NCI-H1417 (cell line): ENCODE data around the gene S100A10.

Experiments
- DNase-seq, 3 experiments: peaks; one replicate each; lab custom pipeline; 2025; lab: John Stamatoyannopoulos, UW

The S100A10 gene

DNA sequence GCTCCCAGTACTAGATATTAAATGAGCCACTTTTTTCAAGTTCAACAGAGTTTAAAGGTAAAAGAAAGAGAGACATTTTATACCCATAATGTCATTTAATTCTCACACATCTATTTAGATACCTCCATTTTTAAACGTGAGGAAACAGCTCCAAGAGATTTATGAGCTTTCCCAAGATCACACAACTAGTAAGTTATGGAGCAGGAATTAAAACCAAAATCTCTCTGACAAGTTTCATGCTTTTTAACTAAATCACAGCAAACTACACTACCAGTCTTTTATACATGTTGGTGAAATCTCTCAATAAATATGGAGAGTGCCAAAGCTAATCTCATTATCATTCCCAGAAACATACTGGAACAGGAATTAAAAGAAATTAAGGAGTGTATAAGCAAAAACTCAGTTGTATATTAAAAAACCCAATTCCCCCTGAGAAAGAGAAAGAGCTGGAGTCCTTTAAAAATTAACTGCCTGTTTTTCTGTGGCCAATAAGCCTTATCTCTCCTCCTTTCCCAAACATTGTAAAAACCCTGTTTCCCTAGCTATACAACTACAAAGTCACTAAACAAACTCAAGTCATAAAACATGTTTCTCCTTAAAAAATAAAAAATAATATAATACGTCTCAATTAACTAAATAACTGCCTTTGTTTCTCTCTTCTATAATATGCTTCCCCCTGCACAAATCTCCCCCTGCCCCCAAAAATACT lies 57.6 kb downstream of the S100A10 start:
- DNase-seq = no peak

DNA sequence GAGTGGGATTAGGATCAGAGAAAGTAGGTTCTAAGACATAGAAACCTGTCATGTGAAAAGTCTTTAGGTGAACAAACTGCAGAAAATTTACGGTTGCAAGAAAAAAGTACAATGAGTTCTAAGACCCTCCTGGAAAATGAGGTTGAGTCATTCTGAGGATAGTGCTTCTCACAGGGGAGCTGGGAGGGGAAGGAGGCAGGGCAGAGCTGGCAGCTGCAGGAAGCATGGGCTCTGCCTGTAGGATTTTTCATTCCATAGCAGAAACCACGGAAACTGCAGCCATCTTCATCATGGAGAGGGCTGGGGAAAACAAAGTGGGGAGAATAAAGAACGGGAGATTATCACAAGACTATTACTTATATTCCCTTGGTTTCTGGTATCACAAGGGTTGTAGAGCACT lies 58.5 kb downstream of the S100A10 start:
- no peak for DNase-seq

DNA sequence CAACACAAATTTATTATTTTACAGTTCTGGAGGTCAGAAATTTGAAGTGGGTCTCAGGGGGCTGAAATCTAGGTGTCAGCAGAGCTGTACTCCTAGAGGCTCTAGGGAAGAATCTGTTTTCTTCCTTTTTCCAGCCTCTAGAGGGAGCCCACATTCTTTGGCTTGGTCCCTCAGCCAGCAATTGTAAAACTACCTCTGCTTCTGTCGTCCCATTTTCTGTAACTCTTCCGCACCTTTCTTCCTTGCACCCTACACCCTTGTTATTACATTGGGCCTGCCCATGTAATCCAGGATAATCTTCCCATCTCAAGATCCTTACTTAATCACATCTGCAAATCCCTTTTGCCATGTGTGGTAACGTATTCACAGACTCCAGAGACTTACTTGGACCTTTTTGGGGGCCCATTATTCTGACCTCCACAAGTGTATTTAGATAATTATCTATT lies 59.6 kb downstream of the S100A10 start:
- DNase-seq = peak; percentile 44 to 83 (median 79)
